NCI-H1417 (cell line): Measurements from ENCODE around the gene DNAH14.
A peak's percentile ranks its signal among the peaks of the same experiment; 100 is the strongest.

Experiments used
- DNase-seq, 3 experiments: peaks; one replicate each; lab custom pipeline; 2025; lab: John Stamatoyannopoulos, UW

The DNAH14 gene

GRCh38 chr1:225408249-225408648 lies 478.8 kb downstream of the DNAH14 start:
- no peak for DNase-seq

GRCh38 chr1:225409051-225409450 lies 479.6 kb downstream of the DNAH14 start:
- DNase-seq, result peak in 1 of 3 experiments; percentile 34

DNA sequence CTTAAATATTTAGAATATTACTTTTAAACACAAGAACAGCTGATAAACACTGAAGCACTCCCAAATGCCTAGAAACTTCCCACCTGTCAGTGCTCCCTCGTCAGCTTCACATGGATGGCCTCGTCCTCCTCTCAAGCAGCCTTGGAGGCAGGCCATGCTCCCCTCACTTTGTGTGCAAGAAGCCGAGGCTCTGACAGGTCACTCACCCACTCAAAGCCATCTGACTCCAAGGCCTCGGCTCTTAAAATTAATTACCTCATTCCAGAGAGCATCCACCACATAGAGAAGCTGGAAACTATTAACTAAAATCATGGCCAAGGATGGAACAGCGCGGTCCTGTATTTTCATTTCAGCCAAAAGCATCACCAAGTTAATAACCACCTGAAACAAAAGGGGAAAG lies 480.6 kb downstream of the DNAH14 start:
- no peak for DNase-seq

DNA sequence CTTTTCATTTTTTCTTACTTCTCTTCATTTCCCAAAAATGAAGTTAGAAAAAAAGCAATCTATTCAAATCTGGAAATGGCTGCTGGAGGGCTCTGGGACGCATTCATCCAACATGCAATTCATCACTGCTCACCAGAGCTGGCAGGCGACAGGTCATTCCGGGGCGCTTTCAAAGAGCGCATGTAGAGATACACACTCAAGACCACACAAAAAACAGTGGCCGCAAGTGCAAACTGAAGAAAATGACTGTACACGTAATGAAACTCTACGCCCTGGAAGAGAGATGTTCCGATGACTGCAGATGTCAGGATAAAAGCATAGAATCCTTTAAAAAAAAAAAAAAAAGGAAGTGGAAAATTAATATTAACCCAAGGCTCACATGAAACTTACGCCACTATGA lies 482.8 kb downstream of the DNAH14 start:
- DNase-seq, result no peak

DNA sequence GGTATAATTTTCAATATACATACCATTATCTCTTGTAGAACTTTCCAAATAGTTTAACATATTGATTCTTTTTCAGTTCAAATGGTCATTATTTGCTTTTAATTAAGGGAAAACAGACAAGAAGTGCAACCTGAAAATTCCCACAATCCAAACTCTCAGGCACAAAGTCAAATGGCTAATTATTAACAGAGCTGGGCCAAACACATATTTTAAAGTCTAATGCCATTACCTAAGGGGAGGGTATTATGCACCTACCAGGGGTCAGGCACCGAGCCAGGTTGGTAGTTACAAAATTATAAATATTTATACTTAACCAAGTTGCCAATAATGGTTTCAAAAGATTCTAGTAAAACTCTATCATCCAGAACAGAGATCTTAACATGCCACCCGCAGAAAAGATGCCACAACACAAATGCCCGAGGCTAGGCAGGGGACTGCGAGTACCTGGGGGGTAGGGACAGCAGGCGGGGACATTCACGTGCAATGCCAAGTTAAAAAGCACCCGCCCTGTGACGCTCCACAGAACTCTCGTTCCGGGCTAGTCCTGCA lies 483.4 kb downstream of the DNAH14 start:
- DNase-seq, result no peak

GRCh38 chr1:225413708-225414375 lies 484.4 kb downstream of the DNAH14 start:
- DNase-seq, result no peak

DNA sequence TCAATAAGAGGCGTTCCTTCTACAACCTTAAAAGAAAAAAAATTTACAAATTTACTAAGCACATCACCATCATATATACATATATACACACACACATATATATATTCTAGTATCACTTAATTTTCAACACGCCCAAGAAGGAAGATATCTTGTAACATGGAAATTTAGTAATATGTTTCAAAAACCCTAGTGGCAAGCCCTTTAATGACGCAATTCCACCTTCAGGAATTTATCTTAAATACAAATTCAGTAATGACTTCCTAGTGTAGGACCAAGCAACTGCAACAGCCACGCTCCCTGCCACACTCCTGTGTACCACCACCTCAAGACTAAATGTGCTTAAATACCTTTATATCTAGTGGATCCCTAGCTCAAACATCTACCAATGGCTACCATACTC lies 485.8 kb downstream of the DNAH14 start:
- DNase-seq, result no peak

DNA sequence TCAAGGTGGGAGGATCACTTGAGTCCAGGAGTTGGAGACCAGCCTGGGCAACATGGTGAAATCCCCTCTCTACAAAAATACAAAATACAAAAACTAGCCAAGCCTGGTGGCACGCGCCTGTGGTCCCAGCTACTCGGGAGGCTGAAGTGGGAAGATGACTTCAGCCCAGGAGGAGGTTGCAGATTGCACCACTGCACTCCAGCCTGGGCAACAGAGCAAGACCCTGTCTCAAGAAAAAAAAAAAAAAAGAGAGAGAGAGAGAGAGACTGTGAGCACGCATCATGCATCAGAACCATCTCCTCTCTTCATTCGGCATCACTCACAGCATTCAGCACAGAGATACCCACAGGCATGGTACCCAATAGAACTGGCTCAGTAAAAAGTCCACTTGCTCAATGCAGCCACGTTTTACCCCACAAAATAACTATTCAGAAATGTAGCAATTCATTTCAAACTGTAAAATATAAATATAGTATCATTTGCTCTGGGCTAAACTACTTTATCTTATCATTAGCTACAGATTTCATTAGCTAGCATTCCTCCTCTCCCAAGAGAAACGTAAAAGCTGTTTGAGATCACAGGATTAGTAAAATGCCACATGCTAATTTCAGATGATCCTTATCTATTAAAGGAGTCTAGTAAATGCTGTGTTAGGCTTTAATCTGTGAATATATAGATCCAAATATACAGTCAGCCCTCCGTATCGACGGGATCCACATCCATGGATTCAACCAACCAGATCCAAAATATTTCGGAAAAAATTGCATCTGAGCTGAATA lies 486.7 kb downstream of the DNAH14 start:
- DNase-seq, result no peak

- no peak for DNase-seq
Measured at GRCh38 chr1:225418059-225418458, 488.6 kb downstream of the DNAH14 start.

DNA sequence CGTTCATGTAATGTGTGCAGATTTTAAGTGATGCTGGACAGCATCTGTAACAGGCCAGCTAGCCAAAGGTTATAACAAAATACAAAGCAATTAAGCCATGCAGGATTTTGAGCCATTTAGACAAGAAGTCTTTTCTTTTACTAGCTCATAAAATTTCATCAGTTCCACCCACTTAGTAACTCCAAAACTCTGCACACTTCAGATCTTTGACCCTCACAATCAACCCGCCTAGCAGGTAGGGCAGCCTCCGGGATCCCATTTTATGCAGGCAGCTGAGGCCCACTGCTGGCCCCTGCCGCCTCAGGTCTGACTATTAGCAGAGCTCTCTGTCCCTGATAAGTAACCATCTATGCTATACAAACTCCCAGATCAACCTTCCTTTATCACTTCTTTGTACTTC lies 489.1 kb downstream of the DNAH14 start:
- DNase-seq, result no peak

GRCh38 chr1:225422031-225422605 lies 492.6 kb downstream of the DNAH14 start:
- no peak for DNase-seq

DNA sequence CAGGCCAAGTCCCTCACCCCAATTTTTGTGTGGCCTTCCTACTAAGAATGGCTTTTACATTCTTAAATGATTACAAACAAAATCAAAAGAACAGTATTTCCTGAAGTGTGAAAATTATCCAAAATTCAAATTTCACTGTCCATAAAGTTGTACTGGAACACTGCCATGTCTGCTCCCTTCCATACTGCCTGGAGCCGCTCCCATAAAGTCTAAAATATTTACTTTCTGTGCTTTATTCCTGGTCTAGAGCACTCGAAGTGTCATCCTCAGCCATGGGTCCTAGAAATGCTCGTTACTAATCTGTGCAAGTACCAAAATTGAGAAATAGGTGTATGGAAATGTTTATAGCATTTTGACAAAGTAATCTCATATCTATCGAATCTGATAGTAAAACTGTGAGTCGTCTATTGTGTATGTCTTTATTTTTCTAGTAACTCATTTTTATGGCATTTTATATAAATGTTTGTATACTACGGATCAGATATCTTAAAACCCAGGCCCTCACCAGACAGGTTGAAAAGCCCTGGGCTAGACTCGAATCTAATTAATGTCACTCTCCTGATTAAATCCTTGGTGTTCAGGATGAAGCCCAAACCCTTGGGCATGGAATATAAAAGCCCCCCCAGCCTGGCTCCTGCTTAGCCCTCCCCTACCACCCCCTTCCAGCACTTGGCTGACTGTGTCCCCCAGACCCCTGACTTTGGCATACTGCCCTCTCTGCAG lies 493.5 kb downstream of the DNAH14 start:
- no peak for DNase-seq

GRCh38 chr1:225423518-225423855 lies 494.0 kb downstream of the DNAH14 start:
- DNase-seq, result no peak

DNA sequence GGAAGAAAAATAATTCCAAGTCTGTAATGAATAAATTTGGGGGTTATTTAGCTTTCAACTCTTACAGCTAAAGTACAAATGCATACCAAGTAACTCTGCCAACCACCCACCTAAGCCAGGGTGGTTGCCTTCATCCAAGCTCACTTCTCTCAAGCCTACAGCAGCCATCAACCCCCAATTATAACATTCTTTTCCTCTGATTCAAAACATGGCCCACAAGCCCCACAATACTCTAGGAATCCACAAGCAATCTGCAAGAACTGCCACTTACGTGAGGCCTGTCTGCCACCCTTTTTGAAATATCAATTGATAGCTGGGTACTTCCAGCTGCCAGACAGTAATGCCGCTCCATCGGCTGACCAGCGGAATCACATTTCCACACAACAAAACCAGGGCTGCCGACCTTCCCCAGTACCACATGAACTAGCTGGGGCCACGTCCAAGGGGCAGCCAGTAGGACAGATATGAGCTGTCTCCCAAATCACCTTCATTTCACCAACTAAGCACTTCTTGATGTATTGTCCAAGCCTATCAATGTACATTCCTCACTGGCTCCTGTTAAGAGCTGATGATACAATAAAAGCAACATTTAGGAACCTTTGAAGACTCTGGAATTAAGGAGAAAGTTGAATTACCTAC lies 495.2 kb downstream of the DNAH14 start:
- DNase-seq, result no peak

GRCh38 chr1:225425201-225425786 lies 495.8 kb downstream of the DNAH14 start:
- DNase-seq, result no peak

GRCh38 chr1:225426395-225427234 lies 497.1 kb downstream of the DNAH14 start:
- peak; percentile 41 to 77 (median 77) for DNase-seq

DNA sequence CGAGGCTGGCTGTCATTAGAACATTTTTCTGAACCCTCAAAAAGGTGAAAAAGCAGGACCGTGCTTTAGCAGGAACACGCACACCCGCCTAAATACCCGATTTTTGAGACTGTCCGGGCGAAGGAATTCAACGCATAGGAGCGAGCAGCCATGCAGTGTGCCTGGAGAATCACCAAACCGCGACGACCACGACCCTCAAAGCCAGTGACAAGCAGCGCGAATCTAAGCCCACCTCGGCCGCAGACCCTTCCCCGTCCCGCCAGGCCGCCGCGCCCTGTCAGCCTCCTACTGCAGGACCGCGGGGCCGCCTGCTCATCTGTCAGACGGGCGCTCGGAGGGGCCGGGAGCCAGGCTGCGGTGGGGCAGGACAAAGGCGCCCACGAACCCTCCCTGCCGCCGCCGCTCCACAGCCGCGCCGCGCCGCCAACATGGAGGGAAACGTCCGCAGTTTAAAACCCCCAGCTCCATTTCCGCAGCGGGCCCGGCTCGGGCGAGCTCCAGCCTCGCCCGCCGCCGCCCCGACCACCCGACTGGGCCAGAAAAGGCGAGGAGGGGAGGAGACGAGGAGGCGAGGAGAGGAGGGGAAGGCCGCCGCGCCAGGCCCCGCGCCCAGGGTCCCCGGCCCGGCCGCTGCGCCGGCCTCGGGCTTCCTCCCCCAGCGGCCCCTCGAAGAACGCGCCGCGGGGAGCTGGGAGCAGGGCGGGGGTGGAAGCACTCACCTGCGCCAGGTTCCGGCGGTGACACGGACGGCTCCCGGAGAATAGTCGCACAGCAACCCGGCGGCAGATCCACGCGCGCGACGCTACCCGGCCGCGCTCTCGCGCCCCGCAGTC lies 498.0 kb downstream of the DNAH14 start, which contains the start of gene LBR:
TSS of gene LBR (minus strand) at position 804 of the 833 bp plus-strand sequence. CDS start 3,963 bp downstream, outside the sequence.
- DNase-seq, result peak in 1 of 3 experiments; percentile 77

- peak; percentile 91 to 99 (median 97) for DNase-seq
Measured at GRCh38 chr1:225428068-225428880, 498.8 kb downstream of the DNAH14 start.
